MM.1S (cell line): ENCODE results near the gene RUVBL2.

ENCODE experiments used
- CTCF ChIP-seq: fragments of 300-600 bp; sonication (generic); IDR thresholded peaks from 2 replicates; pipeline ENCODE4 v1.5.1; 2016; ENCODE audit warnings: antibody characterized with exemption, low read length, mixed read lengths
- EZH2phosphoT487 ChIP-seq: fragments of 300-600 bp; sonication (generic); IDR thresholded peaks from 2 replicates; pipeline ENCODE4 v1.6.1; 2018; ENCODE audit warnings: antibody characterized with exemption, low read length

- TF ChIP-seq CTCF: no peak
- no peak for TF ChIP-seq EZH2phosphoT487
These were observed 34.1 kb upstream of the RUVBL2 start for GRCh38 chr19:48959341-48960239.
